ENCODE data around the gene EZH1. TPM values are rescaled to one million over a fixed set of nuclear protein-coding genes. Genes with fewer than 3 reads are reported as not detected.
A peak's percentile ranks its signal among the peaks of the same experiment; 100 is the strongest.

EZH1 gene
- total RNA-seq, result 43.3 TPM
- long read RNA-seq, full-length matches to known transcripts, result 5 of 52 reads
- long read RNA-seq, partial matches to known transcripts, result 35 of 52 reads
- long read RNA-seq, other reads (novel, unspliced or antisense), result 12 of 52 reads

DNA sequence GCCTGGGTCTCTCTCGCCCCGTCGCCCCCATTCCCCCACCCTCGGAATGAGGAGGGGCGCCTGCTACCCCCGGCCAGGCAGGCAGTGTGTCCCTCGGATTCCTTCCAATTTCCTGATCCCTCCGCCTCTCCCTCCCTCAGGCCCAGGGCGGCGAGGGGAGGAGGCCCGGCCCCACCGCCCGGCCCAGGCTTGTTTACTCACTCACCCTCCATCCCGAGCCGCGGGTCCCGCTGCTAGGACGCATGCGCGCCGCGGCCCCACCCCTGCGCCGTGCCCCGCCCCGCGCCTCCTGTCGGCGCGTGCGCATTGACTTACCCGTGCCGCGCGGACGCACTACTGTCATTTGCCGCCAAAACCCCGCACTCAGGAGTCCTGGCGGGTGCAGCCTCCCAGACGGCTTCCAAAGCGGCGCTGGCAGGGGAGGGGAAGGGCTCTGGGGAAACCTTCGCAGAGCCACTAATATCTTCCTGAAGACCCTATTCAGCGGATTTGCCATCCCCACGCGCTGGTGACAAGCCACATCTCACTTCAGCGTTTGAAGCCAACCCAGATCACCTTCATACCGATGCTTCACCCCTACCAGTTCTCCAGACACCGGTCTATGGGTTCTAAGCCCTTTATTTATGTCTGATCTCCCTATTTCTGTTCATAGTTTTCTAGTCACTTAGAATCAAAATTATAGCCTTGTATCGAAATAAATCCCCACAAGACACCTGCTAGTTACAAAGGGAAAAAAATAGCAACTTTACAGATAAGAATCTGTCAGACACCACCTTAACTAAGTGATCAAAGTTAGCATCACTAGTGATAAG lies at the start of gene EZH1:
EZH1 (minus strand) TSS at position 235 of the 812 bp plus-strand sequence. CDS start 16,099 bp downstream, outside the sequence.
- intact Hi-C loops (cut with micrococcal nuclease), result no loop called here
- Histone ChIP-seq H3K27ac (replicated peaks) (peak within 1 kb of the TSS; percentile 96), H3K36me3 (peaks cover 4% of the 10 kb centered on the region), H3K9me3 (replicated peaks) (no peaks in the 10 kb centered on the region), H3K4me3 (peak within 1 kb of the TSS; percentile 86), H3K4me1 (peaks cover 54% of the 10 kb centered on the region), H3K27me3 (ENCODE audit: low read depth) (no peaks in the 10 kb centered on the region)
- TF ChIP-seq, protein P1, sequence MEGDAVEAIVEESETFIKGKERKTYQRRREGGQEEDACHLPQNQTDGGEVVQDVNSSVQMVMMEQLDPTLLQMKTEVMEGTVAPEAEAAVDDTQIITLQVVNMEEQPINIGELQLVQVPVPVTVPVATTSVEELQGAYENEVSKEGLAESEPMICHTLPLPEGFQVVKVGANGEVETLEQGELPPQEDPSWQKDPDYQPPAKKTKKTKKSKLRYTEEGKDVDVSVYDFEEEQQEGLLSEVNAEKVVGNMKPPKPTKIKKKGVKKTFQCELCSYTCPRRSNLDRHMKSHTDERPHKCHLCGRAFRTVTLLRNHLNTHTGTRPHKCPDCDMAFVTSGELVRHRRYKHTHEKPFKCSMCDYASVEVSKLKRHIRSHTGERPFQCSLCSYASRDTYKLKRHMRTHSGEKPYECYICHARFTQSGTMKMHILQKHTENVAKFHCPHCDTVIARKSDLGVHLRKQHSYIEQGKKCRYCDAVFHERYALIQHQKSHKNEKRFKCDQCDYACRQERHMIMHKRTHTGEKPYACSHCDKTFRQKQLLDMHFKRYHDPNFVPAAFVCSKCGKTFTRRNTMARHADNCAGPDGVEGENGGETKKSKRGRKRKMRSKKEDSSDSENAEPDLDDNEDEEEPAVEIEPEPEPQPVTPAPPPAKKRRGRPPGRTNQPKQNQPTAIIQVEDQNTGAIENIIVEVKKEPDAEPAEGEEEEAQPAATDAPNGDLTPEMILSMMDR (IDR thresholded peaks at IDR 0.05; ENCODE audit: borderline replicate concordance), result peak; percentile 28
- DNase-seq, result peak; percentile 90

DNA sequence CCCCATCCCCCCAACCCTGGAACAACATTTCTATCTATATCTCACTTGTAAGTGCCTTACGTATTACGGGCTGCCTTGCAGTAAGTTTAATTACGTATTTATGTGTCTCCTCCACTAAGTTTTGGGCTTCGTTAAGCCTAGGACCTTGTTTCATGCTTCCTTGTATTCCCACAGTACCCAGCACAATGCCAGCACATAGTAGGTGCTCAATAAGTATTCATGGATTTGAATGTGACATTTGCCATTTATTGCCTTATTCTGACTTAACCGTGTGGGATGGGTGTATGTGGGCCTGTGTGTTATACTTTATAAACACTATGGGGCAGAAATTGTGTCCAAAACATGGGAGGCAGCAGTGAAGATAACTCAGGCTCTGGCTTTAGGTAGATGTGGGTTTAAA lies 47.7 kb upstream of the EZH1 start:
- intact Hi-C loops (cut with micrococcal nuclease), result no loop called here

DNA sequence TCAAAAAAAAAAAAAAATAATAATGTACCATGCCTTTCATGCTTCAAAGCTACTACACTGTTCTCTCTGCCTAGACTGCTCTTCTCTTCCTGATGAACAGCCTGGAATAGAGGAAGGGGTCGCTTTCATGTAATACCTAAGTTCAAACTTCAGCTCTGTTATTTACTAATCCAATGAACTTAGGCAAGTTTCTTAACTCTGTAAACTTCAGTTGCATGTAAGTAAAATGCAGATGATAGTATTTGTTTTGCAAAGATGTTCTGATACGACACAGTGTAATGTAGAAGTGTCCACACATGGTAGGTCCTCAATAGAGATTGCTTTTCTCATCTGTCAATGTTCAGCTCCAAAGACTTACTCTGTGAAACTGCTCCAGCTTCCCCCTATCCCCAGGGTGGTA lies 47.1 kb upstream of the EZH1 start:
- Histone ChIP-seq H3K27me3 (ENCODE audit: low read depth) (peaks cover 25% of the 10 kb centered on the region), H3K27ac (replicated peaks) (no peak overlapping the region)
- intact Hi-C loops (cut with micrococcal nuclease), result no loop called here

More for the DNA sequence above, 47.7 kb upstream of the EZH1 start:
- Histone ChIP-seq H3K4me1 (peaks cover 10% of the 10 kb centered on the region), H3K27me3 (ENCODE audit: low read depth) (peaks cover 19% of the 10 kb centered on the region), H3K27ac (replicated peaks) (no peak overlapping the region), H3K9me3 (replicated peaks) (no peaks in the 10 kb centered on the region), H3K36me3 (peaks cover 11% of the 10 kb centered on the region), H3K4me3 (no peak overlapping the region)
- no peak for DNase-seq
- TF ChIP-seq, protein P1 (IDR thresholded peaks at IDR 0.05; ENCODE audit: borderline replicate concordance), result no peak

DNA sequence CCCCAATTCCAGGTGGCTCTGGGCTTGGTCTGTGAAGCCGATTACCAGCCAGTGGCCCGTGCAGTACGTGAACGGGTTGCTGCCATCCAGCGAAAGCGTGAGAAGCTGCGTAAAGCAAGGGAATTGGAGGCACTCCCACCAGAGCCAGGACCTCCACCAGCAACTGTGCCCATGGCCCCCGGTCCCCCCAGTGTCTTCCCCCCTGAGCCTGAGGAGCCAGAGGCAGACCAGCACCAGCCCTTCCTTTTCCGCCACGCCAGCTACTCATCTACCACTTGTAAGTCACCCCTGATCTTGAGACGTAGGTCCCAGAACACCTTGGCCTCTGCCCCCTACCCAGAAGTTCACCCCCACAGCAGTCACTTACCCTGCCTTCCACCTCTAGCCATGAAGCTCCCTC lies 42.4 kb upstream of the EZH1 start:
- H3K27me3 ChIP-seq (ENCODE audit: low read depth), result peaks cover 72% of the 10 kb centered on the region
- intact Hi-C loops (cut with micrococcal nuclease), result no loop called here
- no peak overlapping the region for H3K27ac ChIP-seq (replicated peaks)
- no peaks in the 10 kb centered on the region for H3K36me3 ChIP-seq
- H3K9me3 ChIP-seq (replicated peaks), result no peaks in the 10 kb centered on the region
- TF ChIP-seq, protein P1 (IDR thresholded peaks at IDR 0.05; ENCODE audit: borderline replicate concordance), result no peak
- DNase-seq, result no peak
- H3K4me3 ChIP-seq, result no peak overlapping the region
- H3K4me1 ChIP-seq, result peaks cover 20% of the 10 kb centered on the region

More for the DNA sequence above, 47.1 kb upstream of the EZH1 start:
- peaks cover 10% of the 10 kb centered on the region for H3K36me3 ChIP-seq
- peaks cover 4% of the 10 kb centered on the region for H3K4me1 ChIP-seq
- TF ChIP-seq, protein P1 (IDR thresholded peaks at IDR 0.05; ENCODE audit: borderline replicate concordance), result no peak
- H3K9me3 ChIP-seq (replicated peaks), result no peaks in the 10 kb centered on the region
- DNase-seq, result no peak
- no peak overlapping the region for H3K4me3 ChIP-seq

DNA sequence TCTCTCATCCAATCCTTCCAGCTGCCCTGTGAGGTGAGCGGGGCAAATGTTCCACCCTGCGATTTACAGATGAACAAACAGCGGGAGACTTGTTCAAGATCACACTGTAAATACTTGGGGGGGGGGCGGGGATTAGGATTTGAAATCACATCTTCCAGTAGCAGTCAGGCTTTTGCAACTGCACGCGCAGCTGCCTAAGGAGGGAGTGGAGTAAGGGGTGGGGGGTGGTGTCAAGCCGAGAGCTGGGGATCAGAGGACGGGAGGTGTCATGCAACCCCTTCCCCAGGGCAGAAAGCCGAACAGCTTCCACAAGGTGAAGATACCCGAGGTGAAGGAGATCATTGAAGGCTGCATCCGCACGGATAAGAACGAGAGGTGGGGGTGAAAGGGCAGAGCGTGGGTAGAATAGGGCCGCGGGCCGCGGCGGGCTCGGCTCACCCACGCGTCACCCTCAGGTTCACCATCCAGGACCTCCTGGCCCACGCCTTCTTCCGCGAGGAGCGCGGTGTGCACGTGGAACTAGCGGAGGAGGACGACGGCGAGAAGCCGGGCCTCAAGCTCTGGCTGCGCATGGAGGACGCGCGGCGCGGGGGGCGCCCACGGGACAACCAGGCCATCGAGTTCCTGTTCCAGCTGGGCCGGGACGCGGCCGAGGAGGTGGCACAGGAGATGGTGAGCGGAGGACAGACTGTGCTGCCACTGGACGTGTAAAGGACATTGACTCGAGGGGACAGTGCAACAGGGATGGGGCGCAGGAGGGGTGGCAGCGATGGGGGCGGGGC lies 40.2 kb upstream of the EZH1 start:
- Histone ChIP-seq H3K27ac (replicated peaks) (no peak overlapping the region), H3K27me3 (ENCODE audit: low read depth) (peaks cover 94% of the 10 kb centered on the region), H3K9me3 (replicated peaks) (no peaks in the 10 kb centered on the region), H3K4me1 (peaks cover 31% of the 10 kb centered on the region), H3K36me3 (no peaks in the 10 kb centered on the region), H3K4me3 (no peak overlapping the region)
- no peak for DNase-seq
- TF ChIP-seq, protein P1 (IDR thresholded peaks at IDR 0.05; ENCODE audit: borderline replicate concordance), result no peak
- intact Hi-C loops (cut with micrococcal nuclease), result no loop called here

Data from left ventricle myocardium inferior (tissue), 1 donor.